ENCODE data around the gene GSC2.

- no peak for TF ChIP-seq EZH2 (IDR thresholded peaks at IDR 0.05; ENCODE audit: insufficient read depth, low read length)
- TF ChIP-seq CTCF (IDR thresholded peaks at IDR 0.05; ENCODE audit: insufficient read depth, low read depth, low read length), result no peak
Observed at GRCh38 chr22:19125011-19125410, 25.1 kb downstream of the GSC2 start.
